Medulla oblongata (tissue), 1 donor: ENCODE measurements around the gene GHRL.
A peak's percentile ranks its signal among the peaks of the same experiment; 100 is the strongest.

ENCODE experiments used
- DNase-seq: peaks from one replicate; pipeline ENCODE4 v3.0.0-alpha.2; 2015; ENCODE audit errors: extremely low spot score

GHRL gene

DNA sequence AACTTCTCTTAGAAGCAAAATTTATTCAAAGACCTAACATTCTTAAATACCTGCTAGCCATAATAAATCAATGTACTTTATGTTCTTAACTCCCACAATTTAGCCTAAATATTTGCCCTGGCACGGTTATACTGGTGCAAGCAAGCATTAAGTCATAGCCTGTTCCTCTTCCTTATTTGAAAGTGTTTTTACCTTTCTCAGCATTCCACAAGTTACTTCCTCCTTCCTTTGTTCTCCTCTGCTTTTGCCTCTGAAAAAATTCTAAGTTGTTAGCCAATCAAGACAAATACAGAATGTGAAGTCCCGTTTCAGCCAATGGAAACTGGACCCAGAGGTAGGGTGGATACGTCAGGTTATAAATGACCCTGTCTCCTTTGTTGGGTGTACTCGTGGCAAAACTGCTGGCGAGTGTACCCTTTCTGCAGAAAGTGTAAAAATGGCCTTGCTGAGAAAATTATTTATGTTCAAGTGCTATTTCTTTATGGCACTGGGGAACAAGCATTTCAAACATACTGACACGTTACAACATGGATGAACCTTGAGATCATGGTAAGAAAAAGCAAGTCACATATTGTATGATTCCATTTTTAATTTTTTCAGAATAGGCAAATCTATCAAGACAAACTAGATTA lies 47.5 kb downstream of the GHRL start:
- no peak for DNase-seq

DNA sequence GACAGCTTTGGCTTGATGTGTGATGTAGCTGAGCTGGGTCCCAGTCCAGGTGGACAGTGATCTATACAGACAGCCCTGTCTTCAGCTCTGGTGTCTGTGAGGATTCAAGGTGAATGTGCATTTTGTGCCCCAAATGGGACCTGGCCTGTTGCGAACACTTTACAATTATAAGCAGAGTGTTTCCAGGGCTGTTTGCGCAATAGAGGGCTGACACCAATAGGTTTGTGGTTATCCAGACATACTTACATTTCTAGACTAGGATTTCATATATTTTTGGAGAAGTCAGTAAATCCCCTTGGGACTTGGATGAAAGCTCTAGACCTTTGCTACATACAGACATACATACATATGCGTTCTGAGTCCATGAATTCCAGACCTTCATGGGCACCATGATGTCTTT lies 48.7 kb downstream of the GHRL start:
- no peak for DNase-seq

DNA sequence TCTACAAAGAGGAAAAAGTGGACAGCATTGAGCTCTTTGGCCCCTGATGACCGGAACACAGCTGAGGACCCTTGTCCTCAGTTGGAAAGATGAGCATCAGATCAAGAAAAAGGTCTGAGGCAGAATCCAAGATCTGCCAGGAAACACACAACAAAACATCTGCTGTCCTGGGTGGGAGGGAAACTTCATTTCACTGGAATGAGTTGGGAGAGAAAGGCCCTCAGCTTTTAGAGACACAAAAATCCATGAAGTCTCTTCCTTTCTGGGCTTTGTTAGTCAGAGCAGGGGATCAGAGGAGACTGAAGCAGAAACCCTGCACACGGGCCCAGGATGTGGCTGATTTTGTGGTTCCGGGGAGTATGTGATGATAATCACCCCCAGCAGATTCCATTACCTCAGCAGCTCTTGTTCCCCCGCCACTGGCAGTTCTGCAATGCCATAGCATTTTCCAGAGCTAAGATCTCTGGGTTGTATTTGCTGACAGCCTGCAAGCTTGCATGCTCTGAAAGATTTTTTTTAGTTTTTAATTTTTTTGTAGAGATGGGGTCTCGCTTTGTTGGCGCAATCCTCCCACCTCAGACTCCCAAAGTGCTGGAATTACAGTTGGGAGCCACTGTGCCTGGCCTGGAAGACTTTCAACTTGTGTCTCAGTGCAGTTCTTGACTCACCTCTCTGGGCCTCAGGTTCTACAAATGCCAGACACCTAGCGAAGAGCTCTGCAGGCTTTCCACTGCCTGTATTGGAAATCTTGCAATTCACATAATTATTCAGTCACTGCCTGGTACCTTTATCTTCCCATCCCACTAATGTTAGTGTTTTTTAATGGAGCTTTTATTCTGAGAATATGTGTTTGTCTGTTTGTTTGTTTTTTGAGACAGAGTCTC lies 50.3 kb downstream of the GHRL start:
- peak; percentile 4 for DNase-seq

DNA sequence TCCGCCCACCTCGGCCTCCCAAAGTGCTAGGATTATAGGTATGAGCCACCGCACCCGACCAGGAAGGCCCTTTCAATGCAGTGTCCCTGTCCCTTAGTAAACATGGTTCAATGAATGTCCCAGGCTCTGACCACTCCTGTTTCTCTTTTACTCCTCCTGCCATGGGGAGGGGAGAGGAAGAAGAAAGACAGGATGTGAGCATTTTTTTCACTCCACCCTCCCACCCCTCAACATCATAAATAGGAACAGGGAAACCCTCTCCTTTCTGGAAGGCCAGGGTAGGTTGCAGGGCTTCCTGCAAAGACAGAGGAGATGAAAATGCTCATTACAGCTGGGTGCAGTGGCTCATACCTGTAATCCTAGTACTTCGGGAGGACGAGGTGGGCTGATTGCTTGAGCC lies 51.9 kb downstream of the GHRL start:
- DNase-seq = no peak

DNA sequence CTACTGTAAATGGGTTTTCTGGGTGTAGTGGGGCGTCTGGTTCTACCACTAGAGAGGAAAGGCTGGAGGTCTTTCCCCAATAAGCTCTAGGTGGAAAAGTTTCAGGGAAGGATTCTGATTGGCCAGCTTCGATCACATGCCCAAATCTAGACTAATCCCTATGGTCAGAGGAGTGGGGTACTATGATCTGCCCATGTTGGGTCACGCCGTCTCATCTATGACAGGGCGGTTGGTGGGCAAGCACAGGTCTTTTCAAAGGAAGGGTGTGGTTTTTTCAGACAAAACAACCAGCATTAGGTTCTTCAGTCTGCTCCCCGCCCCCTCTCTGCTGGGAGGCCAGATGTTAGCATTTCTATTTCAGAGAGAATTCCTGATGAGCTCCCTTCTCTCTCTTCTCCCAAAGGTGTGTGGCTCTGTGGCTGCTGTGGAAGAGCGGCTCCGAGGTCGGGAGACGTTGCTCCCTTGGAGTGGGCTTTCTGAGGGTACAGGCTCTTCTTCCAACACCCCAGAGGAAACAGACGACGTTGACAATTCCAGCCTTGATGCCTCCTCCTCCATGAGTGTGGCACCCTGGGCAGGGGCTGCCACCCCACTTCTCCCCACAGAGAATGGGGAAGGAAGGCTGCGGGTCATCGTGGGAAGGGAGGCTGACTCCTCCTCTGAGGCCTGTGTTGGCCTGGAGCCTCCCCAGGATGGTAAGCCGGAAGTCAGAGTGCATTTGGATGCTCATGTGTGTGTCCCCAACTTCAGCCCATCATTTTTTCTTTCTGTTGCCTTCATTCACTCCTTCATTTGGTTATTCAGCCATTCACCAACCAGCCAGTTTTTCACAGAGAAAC lies 54.2 kb downstream of the GHRL start:
- DNase-seq = no peak
